ENCODE results near the gene TEX10.

DNA sequence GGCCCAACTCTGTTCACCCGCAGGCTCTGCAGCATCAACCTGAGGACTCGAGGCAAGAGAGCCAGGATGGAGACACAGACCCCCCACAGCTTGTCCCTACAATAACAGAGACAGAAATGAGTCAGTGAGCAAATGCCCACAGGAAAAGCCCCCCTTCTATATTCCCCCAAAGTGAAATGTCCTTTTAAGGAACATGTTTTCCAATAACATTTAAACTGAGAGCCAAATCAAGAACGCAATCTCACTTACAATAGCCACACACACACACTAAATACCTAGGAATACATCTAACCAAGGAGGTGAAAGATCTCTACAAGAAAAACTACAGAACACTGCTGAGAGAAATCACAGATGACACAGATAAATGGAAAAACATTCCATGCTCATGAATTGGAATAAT, 49.0 kb downstream of the TEX10 start:
- TF ChIP-seq, protein P1, sequence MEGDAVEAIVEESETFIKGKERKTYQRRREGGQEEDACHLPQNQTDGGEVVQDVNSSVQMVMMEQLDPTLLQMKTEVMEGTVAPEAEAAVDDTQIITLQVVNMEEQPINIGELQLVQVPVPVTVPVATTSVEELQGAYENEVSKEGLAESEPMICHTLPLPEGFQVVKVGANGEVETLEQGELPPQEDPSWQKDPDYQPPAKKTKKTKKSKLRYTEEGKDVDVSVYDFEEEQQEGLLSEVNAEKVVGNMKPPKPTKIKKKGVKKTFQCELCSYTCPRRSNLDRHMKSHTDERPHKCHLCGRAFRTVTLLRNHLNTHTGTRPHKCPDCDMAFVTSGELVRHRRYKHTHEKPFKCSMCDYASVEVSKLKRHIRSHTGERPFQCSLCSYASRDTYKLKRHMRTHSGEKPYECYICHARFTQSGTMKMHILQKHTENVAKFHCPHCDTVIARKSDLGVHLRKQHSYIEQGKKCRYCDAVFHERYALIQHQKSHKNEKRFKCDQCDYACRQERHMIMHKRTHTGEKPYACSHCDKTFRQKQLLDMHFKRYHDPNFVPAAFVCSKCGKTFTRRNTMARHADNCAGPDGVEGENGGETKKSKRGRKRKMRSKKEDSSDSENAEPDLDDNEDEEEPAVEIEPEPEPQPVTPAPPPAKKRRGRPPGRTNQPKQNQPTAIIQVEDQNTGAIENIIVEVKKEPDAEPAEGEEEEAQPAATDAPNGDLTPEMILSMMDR (IDR thresholded peaks at IDR 0.05), result no peak
- no peak for TF ChIP-seq POLR2A (IDR thresholded peaks at IDR 0.05)

Measured in body of pancreas (tissue), 4 donors.